GM12878 (cell line): Measurements from ENCODE around the gene FAAP100. TPM values are rescaled to one million over a fixed set of nuclear protein-coding genes. Genes with fewer than 3 reads are reported as not detected.

Experiments used
- ATAC-seq: fragments of 200-7000 bp; cut with Tn5 transposase; 3 replicates; pipeline ENCODE4 v1.9.1; 2020; ENCODE audit warnings: mild to moderate bottlenecking, moderate library complexity
- BruUV-seq: library from RNA; stranded (reverse); fragments of 400-500 nt; replicated peaks from 2 replicates; lab custom pipeline; 2021; lab: Mats Ljungman, UMichigan
- CTCF ChIA-PET: fragments of 300-600 bp; sonication (Branson Sonifier 250); formaldehyde crosslinking; extraction: SDS; loops from one replicate; lab custom pipeline; 2021; ENCODE audit warnings: inconsistent platforms; lab: Yijun Ruan, JAX
- POLR2A ChIA-PET: fragments of 350-600 bp; formaldehyde crosslinking; extraction: SDS; loops from one replicate; lab custom pipeline; 2021; ENCODE audit warnings: inconsistent platforms; lab: Charles Lee
- RAD21 ChIA-PET: fragments of 300-600 bp; sonication (Branson Sonifier 250); formaldehyde crosslinking; loops from one replicate; lab custom pipeline; 2023; ENCODE audit warnings: antibody characterized with exemption; ENCODE audit not compliant: unreplicated experiment; lab: Charles Lee
- SMC1A ChIA-PET: fragments of 300-600 bp; sonication (Branson Sonifier 250); formaldehyde crosslinking; loops from one replicate; lab custom pipeline; 2023; ENCODE audit not compliant: unreplicated experiment, uncharacterized antibody; lab: Charles Lee
- DNase-seq: peaks from one replicate; pipeline ENCODE4 v3.0.0-alpha.2; 2011; ENCODE audit warnings: low read depth, low spot score
- FAIRE-seq: peaks from 3 replicates; lab custom pipeline; 2011; peaks lifted over from hg19 to GRCh38; lab: Jason Lieb, UNC
- H2AFZ ChIP-seq: 2 replicates; pipeline ENCODE4 v1.6.0; 2011; ENCODE audit warnings: low read depth, low read length, control low read depth; ENCODE audit not compliant: control insufficient read depth
- H3K27ac ChIP-seq: 2 replicates; pipeline ENCODE4 v1.5.1; 2011; ENCODE audit warnings: control low read depth; ENCODE audit not compliant: control insufficient read depth, insufficient read depth
- H3K27me3 ChIP-seq, 2 experiments: replicated peaks in 1 of 2; 2 replicates each; pipeline versions ENCODE4 v1.6.0 to v1.6.1; 2011; ENCODE audit warnings: low read length in 1 of 2; ENCODE audit not compliant: control insufficient read depth in 2 of 2, insufficient read depth in 2 of 2
- H3K36me3 ChIP-seq, 2 experiments: 2 replicates each; pipeline ENCODE4 v1.5.1; 2011; ENCODE audit warnings: low read length in 1 of 2; ENCODE audit not compliant: control insufficient read depth in 2 of 2, insufficient read depth in 2 of 2
- H3K4me1 ChIP-seq: 2 replicates; pipeline ENCODE4 v1.6.1; 2011; ENCODE audit warnings: mild to moderate bottlenecking, low read length, moderate library complexity, mixed read lengths; ENCODE audit not compliant: control insufficient read depth, insufficient read depth
- H3K4me2 ChIP-seq: 2 replicates; pipeline ENCODE4 v1.6.0; 2011; ENCODE audit warnings: control low read depth; ENCODE audit not compliant: control insufficient read depth, insufficient read depth
- H3K4me3 ChIP-seq: fragments of 200-600 bp; sonication (generic); 2 replicates; pipeline ENCODE4 v1.5.1; 2016
- H3K79me2 ChIP-seq: 2 replicates; pipeline ENCODE4 v1.6.0; 2011; ENCODE audit warnings: low read length; ENCODE audit not compliant: control insufficient read depth, insufficient read depth
- H3K9ac ChIP-seq: 2 replicates; pipeline ENCODE4 v1.8.0; 2011; ENCODE audit warnings: low read length, control low read depth, mixed read lengths; ENCODE audit not compliant: control insufficient read depth, insufficient read depth
- H3K9me3 ChIP-seq: replicated peaks from 3 replicates; pipeline ENCODE4 v1.5.1; 2011; ENCODE audit warnings: mild to moderate bottlenecking, low read length; ENCODE audit not compliant: control insufficient read depth, insufficient read depth
- H4K20me1 ChIP-seq: 2 replicates; pipeline ENCODE4 v1.6.0; 2011; ENCODE audit not compliant: control insufficient read depth, insufficient read depth
- ESRRA ChIP-seq: IDR thresholded peaks from 2 replicates; pipeline ENCODE4 v1.6.1; 2012; ENCODE audit warnings: mild to moderate bottlenecking, low read length, improper control_type of control experiment
- KDM1A ChIP-seq: fragments of 200-600 bp; sonication (generic); IDR thresholded peaks from 2 replicates; pipeline ENCODE4 v1.6.1; 2016; ENCODE audit warnings: borderline replicate concordance
- MLLT1 ChIP-seq: fragments of 450-650 bp; IDR thresholded peaks from 2 replicates; pipeline ENCODE4 v1.6.1; 2016; ENCODE audit warnings: mild to moderate bottlenecking
- PKNOX1 ChIP-seq: fragments of 450-650 bp; IDR thresholded peaks from 2 replicates; pipeline ENCODE4 v1.6.1; 2016; ENCODE audit warnings: mild to moderate bottlenecking
- WGBS: methylation state at CpG from one replicate; pipeline ENCODE4 v1.1.6; 2016; ENCODE audit warnings: low lambda C conversion rate; ENCODE audit not compliant: insufficient replicate concordance, insufficient coverage; ENCODE audit errors: missing lambda C conversion rate; 5-methylcytosine and 5-hydroxymethylcytosine counted together
- in situ Hi-C: fragments of 300-500 bp; cut with MboI; formaldehyde crosslinking; loops from 9 replicates; pipeline ENCODE4 v1.14.3; 2018; ENCODE audit warnings: mixed read lengths
- intact Hi-C: fragments of 100-400 bp; cut with micrococcal nuclease; formaldehyde crosslinking; loops from one replicate; pipeline ENCODE4 v1.14.2; 2022; ENCODE audit not compliant: unreplicated experiment
- polyA plus RNA-seq, 11 experiments: library from polyadenylated mRNA; depleted of rRNA in 4 of 11; unstranded in 6 of 11; stranded (reverse) in 5 of 11; fragments of >200 nt; fragmentation: Nextera tagmentation in 4 of 11; fragmentation: Illumina TruSeq in 1 of 11; extraction: Ambion mirVana in 4 of 11; extraction: Trizol in 1 of 11; gene quantifications; 1 replicate in 1 of 11; 2 replicates in 10 of 11; pipeline versions ENCODE4 v1.2.1 to v1.2.3, GENCODE V29; 2011 to 2016; ENCODE audit warnings: inconsistent platforms in 2 of 11, missing spikeins in 2 of 11, low read depth in 1 of 11
- total RNA-seq, 4 experiments: library from RNA; depleted of rRNA in 3 of 4; stranded (reverse); fragments of >200 nt in 3 of 4; fragmentation: Illumina TruSeq in 1 of 4; extraction: Trizol in 1 of 4; gene quantifications; 2 replicates each; pipeline versions ENCODE4 v1.2.1 to v1.2.3, GENCODE V29; 2013 to 2021
- TF ChIP-seq, protein P1 (sequence below): fragments of 450-650 bp; formaldehyde crosslinking; IDR thresholded peaks from 2 replicates; pipeline ENCODE4 v1.4.0; 2022; ENCODE audit warnings: mild to moderate bottlenecking, moderate library complexity

The FAAP100 gene
- total and polyA plus RNA-seq, 10 of the 15 experiments (the other 5 are each of a cell fraction or from before 2014, with no cell fraction given), result 0.11 to 46.2 (median 17.1) TPM

DNA sequence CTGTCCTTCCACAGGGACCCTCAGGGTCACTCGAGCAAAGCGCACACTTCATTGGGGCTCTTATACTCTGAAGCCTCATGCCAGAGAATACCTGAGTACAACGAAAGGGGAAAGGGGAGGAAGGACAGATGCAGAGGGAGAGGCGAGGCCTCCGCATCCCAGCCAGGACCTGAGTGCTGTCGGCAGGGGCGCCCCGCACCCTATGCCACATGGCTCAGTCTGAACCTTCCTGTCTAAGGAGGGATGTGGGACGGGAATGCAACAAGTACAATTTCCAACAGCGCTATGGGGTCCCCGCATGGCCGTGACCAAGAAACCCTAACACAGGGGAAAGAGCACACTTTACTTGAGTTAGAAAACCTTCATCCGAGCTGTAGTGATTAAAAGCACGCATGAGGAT, 39.8 kb upstream of the FAAP100 start (continued):
- TF ChIP-seq, protein P1, sequence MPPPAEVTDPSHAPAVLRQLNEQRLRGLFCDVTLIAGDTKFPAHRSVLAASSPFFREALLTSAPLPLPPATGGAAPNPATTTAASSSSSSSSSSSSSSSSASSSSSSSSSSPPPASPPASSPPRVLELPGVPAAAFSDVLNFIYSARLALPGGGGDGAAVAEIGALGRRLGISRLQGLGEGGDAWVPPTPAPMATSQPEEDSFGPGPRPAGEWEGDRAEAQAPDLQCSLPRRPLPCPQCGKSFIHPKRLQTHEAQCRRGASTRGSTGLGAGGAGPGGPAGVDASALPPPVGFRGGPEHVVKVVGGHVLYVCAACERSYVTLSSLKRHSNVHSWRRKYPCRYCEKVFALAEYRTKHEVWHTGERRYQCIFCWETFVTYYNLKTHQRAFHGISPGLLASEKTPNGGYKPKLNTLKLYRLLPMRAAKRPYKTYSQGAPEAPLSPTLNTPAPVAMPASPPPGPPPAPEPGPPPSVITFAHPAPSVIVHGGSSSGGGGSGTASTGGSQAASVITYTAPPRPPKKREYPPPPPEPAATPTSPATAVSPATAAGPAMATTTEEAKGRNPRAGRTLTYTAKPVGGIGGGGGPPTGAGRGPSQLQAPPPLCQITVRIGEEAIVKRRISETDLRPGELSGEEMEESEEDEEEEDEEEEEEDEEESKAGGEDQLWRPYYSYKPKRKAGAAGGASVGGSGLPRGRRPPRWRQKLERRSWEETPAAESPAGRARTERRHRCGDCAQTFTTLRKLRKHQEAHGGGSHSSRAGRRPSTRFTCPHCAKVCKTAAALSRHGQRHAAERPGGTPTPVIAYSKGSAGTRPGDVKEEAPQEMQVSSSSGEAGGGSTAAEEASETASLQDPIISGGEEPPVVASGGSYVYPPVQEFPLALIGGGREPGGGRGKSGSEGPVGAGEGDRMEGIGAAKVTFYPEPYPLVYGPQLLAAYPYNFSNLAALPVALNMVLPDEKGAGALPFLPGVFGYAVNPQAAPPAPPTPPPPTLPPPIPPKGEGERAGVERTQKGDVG (CRISPR knock-in tag), result no peak
- no peak for TF ChIP-seq MLLT1
- no peak for TF ChIP-seq ESRRA

- ChIA-PET CTCF (no interaction called here), SMC1A (no interaction called here), POLR2A (no interaction called here), RAD21 (no interaction called here)
- FAIRE-seq (no peak), DNase-seq (no peak), ATAC-seq (no peak)
- no peak overlapping the region for H3K4me3 ChIP-seq
- H3K9ac ChIP-seq, result no peak overlapping the region
- H3K4me1 ChIP-seq, result no peaks in the 10 kb centered on the region
- no peak overlapping the region for H3K27ac ChIP-seq
- no peak for TF ChIP-seq KDM1A
- no peak for TF ChIP-seq PKNOX1
- peaks cover 25 to 34% of the 10 kb centered on the region in 2 experiments for H3K36me3 ChIP-seq
- no peaks in the 10 kb centered on the region for H3K27me3 ChIP-seq
- no peaks in the 10 kb centered on the region for H3K79me2 ChIP-seq
- H3K9me3 ChIP-seq, result no peaks in the 10 kb centered on the region
- H2AFZ ChIP-seq, result no peak overlapping the region
- BruUV-seq, result no TSS peak
- intact Hi-C loops (no loop called here), in situ Hi-C loops (no loop called here)
- 94% methylated on average over 8 of the region's 8 CpGs for WGBS
- H3K4me2 ChIP-seq, result no peak overlapping the region
- H4K20me1 ChIP-seq, result peaks cover 3% of the 10 kb centered on the region; the same call in 1 of the 2 replicates
These were observed 38.0 kb upstream of the FAAP100 start for GRCh38 chr17:81590121-81590520.
